HEK293 (cell line): ENCODE data around the gene SIRT4.

ENCODE experiments used
- CTCF ChIA-PET: fragments of 350-600 bp; formaldehyde crosslinking; extraction: SDS; loops from one replicate; lab custom pipeline; 2021; ENCODE audit warnings: antibody characterized with exemption; lab: Yijun Ruan, JAX
- POLR2A ChIA-PET: fragments of 300-600 bp; formaldehyde crosslinking; extraction: SDS; loops from one replicate; lab custom pipeline; 2020; ENCODE audit warnings: antibody characterized with exemption, inconsistent platforms; lab: Yijun Ruan, JAX
- H3K27ac ChIP-seq: fragments of 200-500 bp; sonication (Bioruptor generic); 2 replicates; pipeline ENCODE4 v1.5.1; 2014; ENCODE audit warnings: low read depth, low read length, control low read depth, inconsistent platforms; ENCODE audit errors: extremely low read depth
- H3K36me3 ChIP-seq, 2 experiments: fragments of 200-500 bp in 1 of 2; sonication (Bioruptor generic) in 1 of 2; 1 replicate in 1 of 2; 2 replicates in 1 of 2; pipeline ENCODE4 v1.5.1; 2014 to 2017; ENCODE audit warnings: inconsistent platforms in 2 of 2, low read length in 2 of 2; ENCODE audit not compliant: control insufficient read depth in 2 of 2, insufficient read depth in 1 of 2
- H3K4me1 ChIP-seq: fragments of 200-500 bp; sonication (Bioruptor generic); 2 replicates; pipeline ENCODE4 v1.5.1; 2014; ENCODE audit warnings: mild to moderate bottlenecking, low read length, inconsistent platforms; ENCODE audit not compliant: control insufficient read depth, insufficient read depth
- H3K4me3 ChIP-seq: 2 replicates; pipeline ENCODE4 v1.5.1; 2011; ENCODE audit warnings: low read depth, mild to moderate bottlenecking, control low read depth, low read length, moderate library complexity
- H3K9me3 ChIP-seq: fragments of 200-500 bp; sonication (Bioruptor generic); 2 replicates; pipeline ENCODE4 v1.5.1; 2014; ENCODE audit warnings: low read depth, low read length, inconsistent platforms; ENCODE audit not compliant: control insufficient read depth, insufficient read depth
- BCL6B ChIP-seq: fragments of 450-650 bp; formaldehyde crosslinking; IDR thresholded peaks from 2 replicates; pipeline ENCODE4 v1.5.1; 2017; ENCODE audit warnings: missing biosample characterization, missing genetic modification characterization
- GLIS1 ChIP-seq: fragments of 450-650 bp; formaldehyde crosslinking; IDR thresholded peaks from 2 replicates; pipeline ENCODE4 v1.5.1; 2016; ENCODE audit warnings: missing biosample characterization, missing genetic modification characterization
- PATZ1 ChIP-seq: fragments of 450-650 bp; formaldehyde crosslinking; IDR thresholded peaks from 2 replicates; pipeline ENCODE4 v1.5.1; 2016; ENCODE audit warnings: missing biosample characterization, missing genetic modification characterization
- PRDM4 ChIP-seq: fragments of 450-650 bp; formaldehyde crosslinking; IDR thresholded peaks from 2 replicates; pipeline ENCODE4 v1.5.1; 2017; ENCODE audit warnings: missing biosample characterization, missing genetic modification characterization
- TSHZ1 ChIP-seq: fragments of 450-650 bp; formaldehyde crosslinking; IDR thresholded peaks from 2 replicates; pipeline ENCODE4 v1.5.1; 2016; ENCODE audit warnings: missing biosample characterization, missing genetic modification characterization, borderline replicate concordance
- ZBTB1 ChIP-seq: fragments of 450-650 bp; formaldehyde crosslinking; IDR thresholded peaks from 2 replicates; pipeline ENCODE4 v1.5.1; 2016; ENCODE audit warnings: missing biosample characterization, missing genetic modification characterization
- ZFP69B ChIP-seq: fragments of 450-650 bp; formaldehyde crosslinking; IDR thresholded peaks from 2 replicates; pipeline ENCODE4 v1.5.1; 2016; ENCODE audit warnings: missing biosample characterization, missing genetic modification characterization
- ZNF157 ChIP-seq: fragments of 450-650 bp; formaldehyde crosslinking; IDR thresholded peaks from 2 replicates; pipeline ENCODE4 v1.5.1; 2016; ENCODE audit warnings: missing biosample characterization, missing genetic modification characterization
- ZNF221 ChIP-seq: fragments of 450-650 bp; formaldehyde crosslinking; IDR thresholded peaks from 2 replicates; pipeline ENCODE4 v1.5.1; 2017; ENCODE audit warnings: missing biosample characterization, missing genetic modification characterization, borderline replicate concordance
- ZNF335 ChIP-seq: fragments of 450-650 bp; formaldehyde crosslinking; conservative IDR thresholded peaks from 2 replicates; pipeline ENCODE4 v1.5.1; 2016; ENCODE audit warnings: missing biosample characterization, missing genetic modification characterization
- ZNF37A ChIP-seq: fragments of 450-650 bp; IDR thresholded peaks from 2 replicates; pipeline ENCODE4 v1.5.1; 2018; ENCODE audit warnings: missing biosample characterization, missing genetic modification characterization
- ZNF416 ChIP-seq: fragments of 450-650 bp; formaldehyde crosslinking; IDR thresholded peaks from 2 replicates; pipeline ENCODE4 v1.5.1; 2016; ENCODE audit warnings: missing biosample characterization, missing genetic modification characterization
- ZNF555 ChIP-seq: fragments of 450-650 bp; formaldehyde crosslinking; conservative IDR thresholded peaks from 2 replicates; pipeline ENCODE4 v1.5.1; 2017; ENCODE audit warnings: missing biosample characterization, mild to moderate bottlenecking, missing genetic modification characterization, inconsistent platforms
- ZNF560 ChIP-seq: fragments of 450-650 bp; formaldehyde crosslinking; IDR thresholded peaks from 2 replicates; pipeline ENCODE4 v1.5.1; 2017; ENCODE audit warnings: missing biosample characterization, missing genetic modification characterization, borderline replicate concordance
- ZNF621 ChIP-seq: fragments of 450-650 bp; formaldehyde crosslinking; IDR thresholded peaks from 2 replicates; pipeline ENCODE4 v1.5.1; 2017; ENCODE audit warnings: missing biosample characterization, missing genetic modification characterization
- ZNF629 ChIP-seq: fragments of 450-650 bp; formaldehyde crosslinking; IDR thresholded peaks from 2 replicates; pipeline ENCODE4 v1.5.1; 2017; ENCODE audit warnings: missing biosample characterization, missing genetic modification characterization
- ZNF692 ChIP-seq: fragments of 450-650 bp; formaldehyde crosslinking; IDR thresholded peaks from 2 replicates; pipeline ENCODE4 v1.5.1; 2016; ENCODE audit warnings: missing biosample characterization, missing genetic modification characterization
- ZNF76 ChIP-seq: fragments of 450-650 bp; formaldehyde crosslinking; IDR thresholded peaks from 2 replicates; pipeline ENCODE4; 2016; ENCODE audit warnings: low read depth, missing biosample characterization, missing genetic modification characterization, borderline replicate concordance
- ZNF785 ChIP-seq: fragments of 450-650 bp; formaldehyde crosslinking; IDR thresholded peaks from 2 replicates; pipeline ENCODE4 v1.5.1; 2016; ENCODE audit warnings: missing biosample characterization, missing genetic modification characterization

Gene SIRT4

GRCh38 chr12:120264086-120264903 is 37.8 kb upstream of the SIRT4 start:
- H3K9me3 ChIP-seq: no peaks in the 10 kb centered on the region
- peak; percentile 31; the same call in 1 of the 2 replicates for TF ChIP-seq PATZ1 (tag by site-specific recombination)
- no peak for TF ChIP-seq ZNF555 (tag by site-specific recombination)
- peak; percentile 29; the same call in 1 of the 2 replicates for TF ChIP-seq GLIS1
- peak; percentile 44; the same call in 1 of the 2 replicates for TF ChIP-seq ZFP69B (tag by site-specific recombination)
- no peak for TF ChIP-seq ZBTB1 (tag by site-specific recombination)
- no peak for TF ChIP-seq TSHZ1
- TF ChIP-seq ZNF335 (tag by site-specific recombination): no peak
- TF ChIP-seq ZNF692: 0 out of 2 replicates have a peak, but pooled peaks have one; percentile 24
- peaks cover 4% of the 10 kb centered on the region; the same call in 1 of the 2 replicates for H3K4me1 ChIP-seq
- ChIA-PET POLR2A (interaction anchor here (0.5 to 8.6 kb wide), 6 partner anchors 17 to 64 kb away, joined by 3 to 126 read pairs (median 8); partner anchors contain the start of genes RNU4-2 and RPLP0), CTCF (interaction anchor here (0.6 to 16.4 kb wide), 5 partner anchors 8 to 59 kb away, joined by 3 to 581 read pairs (median 28); no protein-coding TSS in a partner anchor)
- H3K36me3 ChIP-seq: no peaks in the 10 kb centered on the region
- no peak overlapping the region for H3K27ac ChIP-seq
- H3K4me3 ChIP-seq: peak overlapping the region; percentile 90

- Histone ChIP-seq H3K36me3 (no peaks in the 10 kb centered on the region), H3K4me1 (peaks cover 4% of the 10 kb centered on the region; the same call in 1 of the 2 replicates), H3K4me3 (peak overlapping the region; percentile 90), H3K27ac (peak overlapping the region; percentile 65; the same call in 1 of the 2 replicates), H3K9me3 (no peaks in the 10 kb centered on the region)
- ChIA-PET CTCF (interaction anchor here (0.5 to 16.4 kb wide), 20 partner anchors 9 to 1810 kb away, joined by 3 to 581 read pairs (median 5); partner anchors contain the start of gene RPLP0), POLR2A (interaction anchor here (0.5 to 8.6 kb wide), 11 partner anchors 8 to 307 kb away, joined by 3 to 126 read pairs (median 5); partner anchors contain the start of genes RNU4-2 and RPLP0)
- TF ChIP-seq ZNF785 (tag by site-specific recombination) (no peak), ZNF416 (no peak), ZNF621 (no peak), ZNF157 (no peak), ZNF37A (tag by site-specific recombination) (no peak), ZNF560 (tag by site-specific recombination) (no peak), ZNF221 (tag by site-specific recombination) (no peak), ZBTB1 (tag by site-specific recombination) (no peak), ZNF629 (tag by site-specific recombination) (no peak), BCL6B (tag by site-specific recombination) (no peak), PRDM4 (no peak), ZNF76 (tag by site-specific recombination) (no peak)
These were observed 37.1 kb upstream of the SIRT4 start for GRCh38 chr12:120264904-120265472.
